H9 (cell line): ENCODE results near the gene IFFO2. TPM values are rescaled to one million over a fixed set of nuclear protein-coding genes. Genes with fewer than 3 reads are reported as not detected.

Experiments
- DNase-seq: peaks from one replicate; pipeline ENCODE4 v3.0.0-alpha.2; 2017
- H2AFZ ChIP-seq: one replicate; pipeline ENCODE4 v1.6.1; 2013; ENCODE audit warnings: mild to moderate bottlenecking, low read length, control low read depth, moderate library complexity
- H2AK5ac ChIP-seq: 2 replicates; pipeline ENCODE4 v1.6.1; 2013; ENCODE audit warnings: low read length, control low read depth, mixed read lengths; ENCODE audit not compliant: insufficient read length
- H2BK120ac ChIP-seq: one replicate; pipeline ENCODE4 v1.6.1; 2013; ENCODE audit warnings: low read depth, mild to moderate bottlenecking, low read length, control low read depth, inconsistent platforms; ENCODE audit not compliant: poor library complexity, severe bottlenecking
- H2BK12ac ChIP-seq: 2 replicates; pipeline ENCODE4 v1.6.1; 2013; ENCODE audit warnings: low read length, control low read depth, mixed read lengths, low read depth; ENCODE audit not compliant: insufficient read length
- H2BK15ac ChIP-seq: 2 replicates; pipeline ENCODE4 v1.6.1; 2013; ENCODE audit warnings: low read depth, low read length, control low read depth
- H2BK20ac ChIP-seq: one replicate; pipeline ENCODE4 v1.6.1; 2013; ENCODE audit warnings: low read depth, mild to moderate bottlenecking, low read length, control low read depth, inconsistent platforms; ENCODE audit not compliant: poor library complexity, severe bottlenecking
- H2BK5ac ChIP-seq: 2 replicates; pipeline ENCODE4 v1.6.1; 2013; ENCODE audit warnings: low read length, control low read depth, mixed read lengths; ENCODE audit not compliant: insufficient read length
- H3K14ac ChIP-seq: 2 replicates; pipeline ENCODE4 v1.6.1; 2013; ENCODE audit warnings: low read length, control low read depth; ENCODE audit not compliant: insufficient read depth
- H3K18ac ChIP-seq: 2 replicates; pipeline ENCODE4 v1.6.1; 2013; ENCODE audit warnings: low read depth, mild to moderate bottlenecking, mixed read lengths, low read length, control low read depth; ENCODE audit not compliant: insufficient read length
- H3K23ac ChIP-seq: 2 replicates; pipeline ENCODE4 v1.6.1; 2013; ENCODE audit warnings: low read length, control low read depth, mixed read lengths, low read depth; ENCODE audit not compliant: insufficient read length
- H3K23me2 ChIP-seq: 2 replicates; pipeline ENCODE4 v1.6.1; 2013; ENCODE audit warnings: low read depth, mild to moderate bottlenecking, mixed read lengths, low read length, control low read depth; ENCODE audit not compliant: insufficient read length, poor library complexity, severe bottlenecking
- H3K27ac ChIP-seq: 2 replicates; pipeline ENCODE4 v1.5.1; 2013; ENCODE audit warnings: low read length, control low read depth, mixed read lengths, low read depth; ENCODE audit not compliant: insufficient read length
- H3K27me3 ChIP-seq: 2 replicates; pipeline ENCODE4 v1.6.1; 2013; ENCODE audit warnings: low read length, control low read depth, inconsistent platforms; ENCODE audit not compliant: insufficient read depth
- H3K4ac ChIP-seq: 2 replicates; pipeline ENCODE4 v1.6.1; 2013; ENCODE audit warnings: low read depth, mild to moderate bottlenecking, control low read depth, inconsistent platforms, low read length, moderate library complexity
- H3K4me1 ChIP-seq: 2 replicates; pipeline ENCODE4 v1.6.1; 2013; ENCODE audit warnings: low read length, control low read depth, inconsistent platforms; ENCODE audit not compliant: insufficient read depth
- H3K4me2 ChIP-seq: 2 replicates; pipeline ENCODE4 v1.6.1; 2013; ENCODE audit warnings: low read length, control low read depth, mixed read lengths; ENCODE audit not compliant: insufficient read length, insufficient read depth
- H3K56ac ChIP-seq: 2 replicates; pipeline ENCODE4 v1.6.1; 2013; ENCODE audit warnings: low read depth, mild to moderate bottlenecking, mixed read lengths, low read length, control low read depth; ENCODE audit not compliant: insufficient read length
- H3K79me1 ChIP-seq: 2 replicates; pipeline ENCODE4 v1.6.1; 2013; ENCODE audit warnings: low read depth, mild to moderate bottlenecking, moderate library complexity, low read length, control low read depth, inconsistent platforms; ENCODE audit not compliant: insufficient read depth, poor library complexity, severe bottlenecking
- H3K79me2 ChIP-seq: 2 replicates; pipeline ENCODE4 v1.6.1; 2013; ENCODE audit warnings: low read length, control low read depth, inconsistent platforms; ENCODE audit not compliant: insufficient read depth
- H3K9ac ChIP-seq: 2 replicates; pipeline ENCODE4 v1.6.1; 2013; ENCODE audit warnings: low read length, control low read depth, mixed read lengths; ENCODE audit not compliant: insufficient read length; ENCODE audit errors: extremely low read depth
- H3K9me3 ChIP-seq: one replicate; pipeline ENCODE4 v1.6.1; 2013; ENCODE audit warnings: low read depth, low read length, inconsistent platforms; ENCODE audit not compliant: control insufficient read depth
- H3T11ph ChIP-seq: one replicate; pipeline ENCODE4 v1.6.1; 2013; ENCODE audit warnings: mild to moderate bottlenecking, low read length, control low read depth, inconsistent platforms
- H4K20me1 ChIP-seq: one replicate; pipeline ENCODE4 v1.6.1; 2013; ENCODE audit not compliant: control insufficient read depth, insufficient read length, insufficient read depth
- H4K5ac ChIP-seq: 2 replicates; pipeline ENCODE4 v1.6.1; 2013; ENCODE audit warnings: low read depth, mild to moderate bottlenecking, mixed read lengths, low read length, control low read depth; ENCODE audit not compliant: insufficient read length
- H4K8ac ChIP-seq: replicated peaks from 2 replicates; pipeline ENCODE4 v1.6.1; 2013; ENCODE audit warnings: low read length, control low read depth, mixed read lengths, low read depth; ENCODE audit not compliant: insufficient read length
- H4K91ac ChIP-seq: 2 replicates; pipeline ENCODE4 v1.6.1; 2013; ENCODE audit warnings: low read depth, mild to moderate bottlenecking, moderate library complexity, mixed read lengths, low read length, control low read depth; ENCODE audit not compliant: insufficient read length
- H3K27ac Mint-ChIP-seq, 3 experiments: 2 replicates in 2 of 3; 3 replicates in 1 of 3; pipeline ENCODE4 v1.8.0; 2020 to 2021; ENCODE audit warnings: mixed read lengths in 3 of 3, mild to moderate bottlenecking in 1 of 3, moderate library complexity in 1 of 3
- H3K27me3 Mint-ChIP-seq: 2 replicates; pipeline ENCODE4 v1.8.0; 2021; ENCODE audit warnings: low read depth, mild to moderate bottlenecking, moderate library complexity, mixed read lengths
- H3K36me3 Mint-ChIP-seq, 3 experiments: 2 replicates in 2 of 3; 3 replicates in 1 of 3; pipeline ENCODE4 v1.8.0; 2020 to 2021; ENCODE audit warnings: low read depth in 3 of 3, mixed read lengths in 3 of 3; ENCODE audit not compliant: insufficient read depth in 1 of 3
- H3K4me1 Mint-ChIP-seq, 2 experiments: 2 replicates each; pipeline ENCODE4 v1.8.0; 2020; ENCODE audit warnings: mixed read lengths in 2 of 2
- H3K4me3 Mint-ChIP-seq, 2 experiments: 2 replicates in 1 of 2; 3 replicates in 1 of 2; pipeline ENCODE4 v1.8.0; 2020 to 2021; ENCODE audit warnings: mild to moderate bottlenecking in 2 of 2, mixed read lengths in 2 of 2, moderate library complexity in 1 of 2
- H3K9me3 Mint-ChIP-seq, 2 experiments: 2 replicates in 1 of 2; 3 replicates in 1 of 2; pipeline ENCODE4 v1.8.0; 2020; ENCODE audit warnings: mild to moderate bottlenecking in 2 of 2, mixed read lengths in 2 of 2, moderate library complexity in 1 of 2
- WGBS: extraction: QIAGEN DNeasy Blood & Tissue Kit; methylation state at CpG from one replicate; pipeline ENCODE4 v1.1.7; 2013; ENCODE audit warnings: missing lambda C conversion rate, low lambda C conversion rate, mixed read lengths; ENCODE audit not compliant: insufficient read length; ENCODE audit errors: extremely low coverage; 5-methylcytosine and 5-hydroxymethylcytosine counted together
- total RNA-seq: library from RNA; stranded (reverse); gene quantifications from 2 replicates; pipeline ENCODE4 v1.2.1, GENCODE V29; 2021
- TF ChIP-seq, protein P1 (sequence below): fragments of 200-600 bp; sonication (generic); conservative IDR thresholded peaks from 3 replicates; pipeline ENCODE4 v1.8.0; 2021; ENCODE audit warnings: antibody characterized with exemption, mild to moderate bottlenecking

IFFO2 gene
- total RNA-seq, 1 experiment from 2014 or later, result 3.6 TPM

DNA sequence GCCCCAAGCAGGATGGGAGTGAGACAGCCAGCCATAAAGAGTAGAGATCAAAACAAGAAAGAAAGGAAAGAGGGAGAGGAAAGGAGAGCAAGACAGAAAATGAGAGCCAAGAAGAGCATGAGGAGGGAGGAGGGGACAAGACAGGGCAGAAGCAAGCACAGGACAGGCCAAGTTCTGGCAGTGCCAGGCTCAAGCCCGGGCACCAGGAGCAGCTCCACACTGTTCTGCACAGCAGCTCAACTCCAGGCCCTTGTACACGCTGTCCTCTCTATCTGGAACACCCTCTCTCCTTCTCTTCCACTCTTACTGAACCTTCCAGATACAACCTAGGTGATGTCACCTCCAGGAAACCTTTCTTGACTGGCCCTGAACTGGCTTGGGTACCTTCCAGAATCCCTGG is 11.7 kb downstream of the IFFO2 start:
- no peaks in the 10 kb centered on the region for H3K79me1 ChIP-seq
- H2AK5ac ChIP-seq, result no peak overlapping the region
- H3K23ac ChIP-seq, result no peak overlapping the region
- no peaks in the 10 kb centered on the region for H4K20me1 ChIP-seq
- H3K4me1 Mint-ChIP-seq, result peaks cover 51 to 63% of the 10 kb centered on the region in 2 experiments
- no peak overlapping the region for H3K14ac ChIP-seq
- H2BK20ac ChIP-seq, result no peak overlapping the region
- H3K79me2 ChIP-seq, result no peaks in the 10 kb centered on the region
- no peaks in the 10 kb centered on the region for H3K9me3 ChIP-seq
- H3K4me1 ChIP-seq, result peaks cover 8% of the 10 kb centered on the region; the same call in 1 of the 2 replicates
- no peak overlapping the region for H2BK12ac ChIP-seq
- H3K18ac ChIP-seq, result no peak overlapping the region
- H4K91ac ChIP-seq, result no peak overlapping the region
- TF ChIP-seq, protein P1, sequence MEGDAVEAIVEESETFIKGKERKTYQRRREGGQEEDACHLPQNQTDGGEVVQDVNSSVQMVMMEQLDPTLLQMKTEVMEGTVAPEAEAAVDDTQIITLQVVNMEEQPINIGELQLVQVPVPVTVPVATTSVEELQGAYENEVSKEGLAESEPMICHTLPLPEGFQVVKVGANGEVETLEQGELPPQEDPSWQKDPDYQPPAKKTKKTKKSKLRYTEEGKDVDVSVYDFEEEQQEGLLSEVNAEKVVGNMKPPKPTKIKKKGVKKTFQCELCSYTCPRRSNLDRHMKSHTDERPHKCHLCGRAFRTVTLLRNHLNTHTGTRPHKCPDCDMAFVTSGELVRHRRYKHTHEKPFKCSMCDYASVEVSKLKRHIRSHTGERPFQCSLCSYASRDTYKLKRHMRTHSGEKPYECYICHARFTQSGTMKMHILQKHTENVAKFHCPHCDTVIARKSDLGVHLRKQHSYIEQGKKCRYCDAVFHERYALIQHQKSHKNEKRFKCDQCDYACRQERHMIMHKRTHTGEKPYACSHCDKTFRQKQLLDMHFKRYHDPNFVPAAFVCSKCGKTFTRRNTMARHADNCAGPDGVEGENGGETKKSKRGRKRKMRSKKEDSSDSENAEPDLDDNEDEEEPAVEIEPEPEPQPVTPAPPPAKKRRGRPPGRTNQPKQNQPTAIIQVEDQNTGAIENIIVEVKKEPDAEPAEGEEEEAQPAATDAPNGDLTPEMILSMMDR, result no peak
- no peak for DNase-seq
- H3K4me2 ChIP-seq, result no peak overlapping the region
- H3K36me3 Mint-ChIP-seq, result no peaks in the 10 kb centered on the region; a peak in 1 of 7 replicates
- no peak overlapping the region for H3T11ph ChIP-seq
- no CpG with 5 or more reads among the region's 2 CpGs for WGBS
- H2BK120ac ChIP-seq, result no peak overlapping the region
- no peak overlapping the region for H3K4ac ChIP-seq
- H4K5ac ChIP-seq, result no peak overlapping the region
- no peak overlapping the region for H4K8ac ChIP-seq
- H3K27ac ChIP-seq, result no peak overlapping the region
- no peak overlapping the region for H2AFZ ChIP-seq
- no peaks in the 10 kb centered on the region; the same call in 1 of the 2 replicates for H3K27me3 Mint-ChIP-seq
- no peak overlapping the region for H3K27ac Mint-ChIP-seq
- H2BK5ac ChIP-seq, result no peak overlapping the region
- H3K56ac ChIP-seq, result no peak overlapping the region
- H3K9ac ChIP-seq, result no peak overlapping the region
- H3K4me3 Mint-ChIP-seq, result no peak overlapping the region
- no peaks in the 10 kb centered on the region for H3K23me2 ChIP-seq
- H3K9me3 Mint-ChIP-seq, result no peaks in the 10 kb centered on the region; a peak in 1 of 5 replicates
- no peaks in the 10 kb centered on the region for H3K27me3 ChIP-seq
- no peak overlapping the region for H2BK15ac ChIP-seq
